Keratinocyte (primary cell): ENCODE results near the gene IGFBP4. TPM values are rescaled to one million over a fixed set of nuclear protein-coding genes. Genes with fewer than 3 reads are reported as not detected.

ENCODE experiments used
- DNase-seq: peaks from one replicate; pipeline ENCODE4 v3.0.0-alpha.2; 2011; ENCODE audit warnings: low read depth, missing footprints, low spot score
- FAIRE-seq: peaks from 2 replicates; lab custom pipeline; 2011; peaks lifted over from hg19 to GRCh38; lab: Jason Lieb, UNC
- H2AFZ ChIP-seq: 2 replicates; pipeline ENCODE4 v1.6.0; 2012; ENCODE audit warnings: low read length, control low read depth, inconsistent platforms; ENCODE audit not compliant: control insufficient read depth
- H3K27ac ChIP-seq: 2 replicates; pipeline ENCODE4 v1.5.1; 2011; ENCODE audit warnings: low read length; ENCODE audit not compliant: control insufficient read depth, insufficient read depth
- H3K27me3 ChIP-seq: 3 replicates; pipeline ENCODE4 v1.6.0; 2011; ENCODE audit warnings: low read length; ENCODE audit not compliant: control insufficient read depth, insufficient read depth; ENCODE audit errors: extremely low read depth
- H3K36me3 ChIP-seq, 2 experiments: 2 replicates in 1 of 2; 3 replicates in 1 of 2; pipeline ENCODE4 v1.5.1; 2011; ENCODE audit warnings: low read length in 2 of 2, mild to moderate bottlenecking in 1 of 2; ENCODE audit not compliant: control insufficient read depth in 2 of 2, insufficient read depth in 2 of 2; ENCODE audit errors: extremely low read depth in 1 of 2
- H3K4me1 ChIP-seq: 3 replicates; pipeline ENCODE4 v1.5.1; 2011; ENCODE audit warnings: low read length; ENCODE audit not compliant: control insufficient read depth, insufficient read depth; ENCODE audit errors: extremely low read depth
- H3K4me2 ChIP-seq: 3 replicates; pipeline ENCODE4 v1.6.0; 2011; ENCODE audit warnings: low read depth, low read length; ENCODE audit not compliant: control insufficient read depth, insufficient read depth; ENCODE audit errors: extremely low read depth
- H3K4me3 ChIP-seq, 3 experiments: fragments of 200-600 bp in 1 of 3; sonication (generic) in 1 of 3; 2 replicates in 2 of 3; 3 replicates in 1 of 3; pipeline ENCODE4 v1.5.1; 2011 to 2016; ENCODE audit warnings: low read length in 3 of 3, mild to moderate bottlenecking in 3 of 3, control low read depth in 2 of 3, inconsistent platforms in 1 of 3, low read depth in 1 of 3, mixed read lengths in 1 of 3, mixed run types in 1 of 3, moderate library complexity in 1 of 3; ENCODE audit not compliant: control insufficient read depth in 2 of 3, insufficient read depth in 2 of 3; ENCODE audit errors: extremely low read depth in 1 of 3
- H3K79me2 ChIP-seq: 2 replicates; pipeline ENCODE4 v1.6.0; 2012; ENCODE audit warnings: low read length; ENCODE audit not compliant: control insufficient read depth, insufficient read depth
- H3K9ac ChIP-seq: 3 replicates; pipeline ENCODE4 v1.6.0; 2011; ENCODE audit warnings: low read length; ENCODE audit not compliant: control insufficient read depth, insufficient read depth; ENCODE audit errors: extremely low read depth
- H3K9me1 ChIP-seq: 3 replicates; pipeline ENCODE4 v1.6.0; 2011; ENCODE audit warnings: low read length; ENCODE audit not compliant: control insufficient read depth, insufficient read depth; ENCODE audit errors: extremely low read depth
- H3K9me3 ChIP-seq: 2 replicates; pipeline ENCODE4 v1.5.1; 2012; ENCODE audit warnings: low read depth, low read length; ENCODE audit not compliant: control insufficient read depth
- H4K20me1 ChIP-seq: 3 replicates; pipeline ENCODE4 v1.6.0; 2011; ENCODE audit warnings: low read length; ENCODE audit not compliant: control insufficient read depth, insufficient read depth; ENCODE audit errors: extremely low read depth
- CTCF ChIP-seq, 3 experiments: IDR thresholded peaks in 1 of 3; conservative IDR thresholded peaks in 1 of 3; optimal IDR thresholded peaks in 1 of 3; 2 replicates in 2 of 3; 3 replicates in 1 of 3; pipeline versions ENCODE3 to v1.5.1; 2011; ENCODE audit warnings: low read length in 3 of 3, mild to moderate bottlenecking in 3 of 3, moderate library complexity in 2 of 3, control low read depth in 1 of 3, inconsistent platforms in 1 of 3; ENCODE audit not compliant: insufficient read depth in 2 of 3; ENCODE audit errors: extremely low read depth in 1 of 3
- EZH2 ChIP-seq: IDR thresholded peaks from one replicate; pipeline ENCODE4 v1.6.1; 2012; ENCODE audit warnings: inconsistent platforms, mild to moderate bottlenecking, low read length, moderate library complexity
- dilution Hi-C: fragments of 300-500 bp; cut with MboI; formaldehyde crosslinking; loops from one replicate; pipeline ENCODE4 v1.7.0; 2020; ENCODE audit warnings: low sequenced_read_pairs; ENCODE audit not compliant: extremely low pct_ligation_motif_present
- polyA plus RNA-seq, 5 experiments: library from polyadenylated mRNA; depleted of rRNA in 3 of 5; stranded (reverse) in 3 of 5; stranded (forward) in 1 of 5; unstranded in 1 of 5; fragments of >200 nt; gene quantifications; 1 replicate in 1 of 5; 2 replicates in 3 of 5; 3 replicates in 1 of 5; pipeline versions ENCODE4 v1.2.1 to v1.2.3, GENCODE V29; 2011 to 2012; ENCODE audit warnings: missing spikeins in 2 of 5, low read depth in 1 of 5, low replicate concordance in 1 of 5

The IGFBP4 gene
- polyA plus RNA-seq, 1 donor (not counting 4 experiments of a cell fraction or from before 2014, with no cell fraction given): 6.0 TPM

GRCh38 chr17:40490289-40490853 lies 47.1 kb downstream of the IGFBP4 start:
- DNase-seq (peak; percentile 81), FAIRE-seq (peak; percentile 79)
- Histone ChIP-seq H2AFZ (no peak overlapping the region), H4K20me1 (peaks cover 75% of the 10 kb centered on the region), H3K9ac (peak overlapping the region; percentile 71), H3K4me1 (peaks cover 95% of the 10 kb centered on the region), H3K27ac (peak overlapping the region; percentile 94), H3K4me3 (no peak overlapping the region), H3K27me3 (no peaks in the 10 kb centered on the region), H3K36me3 (peaks cover 15 to 88% of the 10 kb centered on the region in 2 experiments), H3K4me2 (no peak overlapping the region), H3K9me1 (peaks cover 6% of the 10 kb centered on the region), H3K79me2 (peaks cover 16% of the 10 kb centered on the region), H3K9me3 (no peaks in the 10 kb centered on the region)
- no peak for TF ChIP-seq EZH2
- no peak for TF ChIP-seq CTCF (optimal IDR thresholded peaks at IDR 0.05 in 1 of 3, IDR thresholded peaks at IDR 0.05 in 1 of 3, conservative IDR thresholded peaks at IDR 0.05 in 1 of 3; ENCODE audit: extremely low read depth in 1 of 3, insufficient read depth in 2 of 3, low read length in 3 of 3)
- dilution Hi-C loops: no loop called here

GRCh38 chr17:40490982-40491381 lies 47.7 kb downstream of the IGFBP4 start:
- TF ChIP-seq EZH2: no peak
- TF ChIP-seq CTCF (optimal IDR thresholded peaks at IDR 0.05 in 1 of 3, IDR thresholded peaks at IDR 0.05 in 1 of 3, conservative IDR thresholded peaks at IDR 0.05 in 1 of 3; ENCODE audit: extremely low read depth in 1 of 3, insufficient read depth in 2 of 3, low read length in 3 of 3): no peak
- H3K79me2 ChIP-seq: peaks cover 22% of the 10 kb centered on the region
- H3K9me1 ChIP-seq: peaks cover 9% of the 10 kb centered on the region
- H3K9ac ChIP-seq: peak overlapping the region; percentile 14
- H3K36me3 ChIP-seq: peaks cover 18 to 88% of the 10 kb centered on the region in 2 experiments
- peaks cover 75% of the 10 kb centered on the region for H4K20me1 ChIP-seq
- H3K9me3 ChIP-seq: no peaks in the 10 kb centered on the region
- no peak overlapping the region for H3K4me2 ChIP-seq
- peaks cover 95% of the 10 kb centered on the region for H3K4me1 ChIP-seq
- dilution Hi-C loops: no loop called here
- DNase-seq (no peak), FAIRE-seq (no peak)
- no peak overlapping the region for H3K4me3 ChIP-seq
- peak overlapping the region; percentile 94 for H3K27ac ChIP-seq
- H3K27me3 ChIP-seq: no peaks in the 10 kb centered on the region
- H2AFZ ChIP-seq: no peak overlapping the region
